HepG2 (cell line): ENCODE data around the gene PELI2. TPM values are rescaled to one million over a fixed set of nuclear protein-coding genes. Genes with fewer than 3 reads are reported as not detected.

Source experiments
- ATAC-seq: fragments of 200-7000 bp; cut with Tn5 transposase; 3 replicates; pipeline ENCODE4 v1.9.1; 2020; ENCODE audit warnings: mild to moderate bottlenecking, moderate library complexity
- BruUV-seq: library from RNA; stranded (reverse); fragments of 400-500 nt; replicated peaks from 2 replicates; lab custom pipeline; 2021; lab: Mats Ljungman, UMichigan
- CTCF ChIA-PET: fragments of 300-600 bp; formaldehyde crosslinking; extraction: SDS; loops from one replicate; lab custom pipeline; 2021; ENCODE audit warnings: low total read pairs, inconsistent platforms, low intra/inter-chr PET ratio; lab: Yijun Ruan, JAX
- POLR2A ChIA-PET: fragments of 350-600 bp; sonication (Branson Sonifier 250); formaldehyde crosslinking; loops from one replicate; lab custom pipeline; 2020; ENCODE audit warnings: antibody characterized with exemption, inconsistent platforms; lab: Yijun Ruan, JAX
- DNase-seq: peaks from one replicate; pipeline ENCODE4 v3.0.0-alpha.2; 2015; ENCODE audit warnings: low spot score
- FAIRE-seq: peaks from 3 replicates; lab custom pipeline; 2011; peaks lifted over from hg19 to GRCh38; lab: Jason Lieb, UNC
- H2AFZ ChIP-seq: one replicate; pipeline ENCODE4 v1.6.1; 2011; ENCODE audit warnings: low read length, inconsistent platforms
- H3K27ac ChIP-seq: fragments of 300-600 bp; 3 replicates; pipeline ENCODE4 v1.8.0; 2011; ENCODE audit warnings: mixed run types, mild to moderate bottlenecking, mixed read lengths, low read length, inconsistent platforms; ENCODE audit not compliant: insufficient read depth; ENCODE audit errors: extremely low read length
- H3K27me3 ChIP-seq, 2 experiments: fragments of 200-600 bp in 1 of 2; 2 replicates in 1 of 2; 3 replicates in 1 of 2; pipeline versions ENCODE4 v1.6.0 to v1.8.0; 2011; ENCODE audit warnings: low read length in 2 of 2, mild to moderate bottlenecking in 2 of 2, moderate library complexity in 2 of 2, inconsistent platforms in 1 of 2; ENCODE audit not compliant: insufficient read depth in 2 of 2, control insufficient read depth in 1 of 2
- H3K36me3 ChIP-seq, 2 experiments: fragments of 200-600 bp in 1 of 2; replicated peaks in 1 of 2; 2 replicates in 1 of 2; 3 replicates in 1 of 2; pipeline versions ENCODE4 v1.5.1 to v1.8.0; 2011; ENCODE audit warnings: low read length in 2 of 2, inconsistent platforms in 1 of 2; ENCODE audit not compliant: insufficient read depth in 2 of 2, control insufficient read depth in 1 of 2
- H3K4me1 ChIP-seq: 2 replicates; pipeline ENCODE4 v1.5.1; 2012; ENCODE audit warnings: low read length, inconsistent platforms; ENCODE audit not compliant: insufficient read depth
- H3K4me2 ChIP-seq: 2 replicates; pipeline ENCODE4 v1.6.0; 2011; ENCODE audit warnings: low read depth, low read length, inconsistent platforms
- H3K4me3 ChIP-seq, 3 experiments: fragments of 200-600 bp in 1 of 3; sonication (generic), shearing (Covaris generic) in 1 of 3; replicated peaks in 1 of 3; 2 replicates each; pipeline ENCODE4 v1.5.1; 2011 to 2016; ENCODE audit warnings: low read length in 3 of 3, inconsistent platforms in 2 of 3, low read depth in 2 of 3, mild to moderate bottlenecking in 2 of 3, control low read depth in 1 of 3, mixed read lengths in 1 of 3; ENCODE audit not compliant: insufficient read depth in 1 of 3
- H3K79me2 ChIP-seq: one replicate; pipeline ENCODE4 v1.6.1; 2011; ENCODE audit warnings: low read length, inconsistent platforms; ENCODE audit not compliant: insufficient read depth
- H3K9ac ChIP-seq: 2 replicates; pipeline ENCODE4 v1.6.0; 2011; ENCODE audit warnings: mild to moderate bottlenecking, low read depth, low read length, inconsistent platforms; ENCODE audit not compliant: insufficient read depth
- H3K9me3 ChIP-seq: 2 replicates; pipeline ENCODE4 v1.5.1; 2012; ENCODE audit warnings: mild to moderate bottlenecking, low read length
- H4K20me1 ChIP-seq: 2 replicates; pipeline ENCODE4 v1.6.0; 2011; ENCODE audit warnings: inconsistent platforms, mild to moderate bottlenecking, low read length, moderate library complexity; ENCODE audit not compliant: insufficient read depth
- ATRX ChIP-seq: sonication (generic); formaldehyde crosslinking; IDR thresholded peaks from 2 replicates; pipeline ENCODE4 v1.4.0; 2020; ENCODE audit warnings: missing genetic modification reagents, borderline replicate concordance
- DMAP1 ChIP-seq: IDR thresholded peaks from 2 replicates; pipeline ENCODE4 v1.6.1; 2016
- FOXO4 ChIP-seq: sonication (generic); formaldehyde crosslinking; conservative IDR thresholded peaks from 2 replicates; pipeline ENCODE4 v1.8.1; 2023; ENCODE audit warnings: missing genetic modification reagents
- HNF1B ChIP-seq: sonication (generic); formaldehyde crosslinking; IDR thresholded peaks from 2 replicates; pipeline ENCODE4 v1.5.1; 2020; ENCODE audit warnings: mild to moderate bottlenecking, moderate library complexity, missing genetic modification reagents
- MIXL1 ChIP-seq: IDR thresholded peaks from 2 replicates; pipeline ENCODE4 v1.6.1; 2016
- TFDP1 ChIP-seq: IDR thresholded peaks from 2 replicates; pipeline ENCODE4 v1.6.1; 2016; ENCODE audit warnings: missing compliant biosample characterization, missing genetic modification reagents, borderline replicate concordance
- ZNF280B ChIP-seq: sonication (generic); formaldehyde crosslinking; IDR thresholded peaks from 2 replicates; pipeline ENCODE4 v1.5.0; 2020; ENCODE audit warnings: missing genetic modification reagents, mild to moderate bottlenecking, borderline replicate concordance
- WGBS: methylation state at CpG from one replicate; pipeline ENCODE4 v1.1.6; 2017; ENCODE audit warnings: low lambda C conversion rate; 5-methylcytosine and 5-hydroxymethylcytosine counted together
- in situ Hi-C: cut with HindIII; loops from 2 replicates; pipeline ENCODE4 v1.10.0; 2017; ENCODE audit warnings: low pct_unique_long_range_greater_than_20kb; ENCODE audit not compliant: extremely low pct_ligation_motif_present
- intact Hi-C: fragments of 100-400 bp; cut with micrococcal nuclease; formaldehyde crosslinking; loops from one replicate; pipeline ENCODE4 v1.10.0; 2022; ENCODE audit not compliant: unreplicated experiment
- polyA plus RNA-seq, 8 experiments: library from polyadenylated mRNA; depleted of rRNA in 3 of 8; stranded (reverse) in 7 of 8; unstranded in 1 of 8; fragments of >200 nt; fragmentation: Illumina TruSeq in 4 of 8; extraction: Trizol in 4 of 8; gene quantifications; 2 replicates each; pipeline versions ENCODE4 v1.2.1 to v1.2.3, GENCODE V29; 2011 to 2016; ENCODE audit warnings: low read depth in 4 of 8, missing spikeins in 1 of 8, mixed read lengths in 1 of 8; ENCODE audit not compliant: insufficient read depth in 1 of 8
- total RNA-seq, 5 experiments: library from RNA; depleted of rRNA; stranded (reverse); fragments of >200 nt; fragmentation: Illumina TruSeq; extraction: Trizol; gene quantifications; 2 replicates each; pipeline ENCODE4 v1.2.3, GENCODE V29; 2016; ENCODE audit warnings: low read depth in 1 of 5

The PELI2 gene
- total and polyA plus RNA-seq, 2 of the 13 experiments (the other 11 are each of a cell fraction or from before 2014, with no cell fraction given): 0.07 TPM; not detected in 1

- ATAC-seq: no peak
- Histone ChIP-seq H3K9ac (no peak overlapping the region), H3K9me3 (no peaks in the 10 kb centered on the region), H4K20me1 (no peaks in the 10 kb centered on the region), H3K36me3 (no peaks in the 10 kb centered on the region), H3K27me3 (peaks cover 0 to 3% of the 10 kb centered on the region in 2 experiments; a peak in 1 of 5 replicates), H2AFZ (no peak overlapping the region), H3K4me2 (no peak overlapping the region), H3K79me2 (no peaks in the 10 kb centered on the region), H3K4me1 (no peaks in the 10 kb centered on the region), H3K27ac (no peak overlapping the region), H3K4me3 (no peak overlapping the region)
- FAIRE-seq: no peak
- TF ChIP-seq HNF1B (no peak), TFDP1 (CRISPR knock-in tag) (no peak), ATRX (no peak), MIXL1 (CRISPR knock-in tag) (no peak), FOXO4 (CRISPR knock-in tag) (no peak), DMAP1 (CRISPR knock-in tag) (no peak), ZNF280B (CRISPR knock-in tag) (no peak)
- in situ Hi-C loops (no loop called here), intact Hi-C loops (no loop called here)
- no TSS peak for BruUV-seq
- POLR2A ChIA-PET: no interaction called here
- CTCF ChIA-PET: no interaction called here
- 0% methylated on average over 6 of the region's 6 CpGs for WGBS
- DNase-seq: no peak
Observed at GRCh38 chr14:56150645-56151345, 32.6 kb downstream of the PELI2 start.
